Body of pancreas (tissue), 4 donors: ENCODE data around the gene HOXA3. TPM values are rescaled to one million over a fixed set of nuclear protein-coding genes. Genes with fewer than 3 reads are reported as not detected.

Source experiments
- ATAC-seq: fragments of 150-250 bp; one replicate; pipeline ENCODE4 v1.9.1; 2016
- DNase-seq, 4 donors: peaks; one replicate each; pipeline ENCODE4 v3.0.0-alpha.2; 2019
- H3K27ac ChIP-seq, 4 donors: fragments of 200-600 bp; sonication (generic); 1 replicate in 3 of 4; 2 replicates in 1 of 4; pipeline versions ENCODE4 v1.5.1 to v1.6.1; 2016 to 2019; ENCODE audit warnings: mild to moderate bottlenecking in 1 of 4, mixed read lengths in 1 of 4, moderate library complexity in 1 of 4
- H3K27me3 ChIP-seq, 2 donors: fragments of 200-600 bp; sonication (generic); one replicate each; pipeline ENCODE4 v1.6.0; 2016; ENCODE audit warnings: mild to moderate bottlenecking in 1 of 2
- H3K36me3 ChIP-seq, 2 donors: fragments of 200-600 bp; sonication (generic); replicated peaks in 1 of 2; 2 replicates each; pipeline ENCODE4 v1.5.1; 2016; ENCODE audit warnings: low read depth in 2 of 2; ENCODE audit not compliant: insufficient read depth in 1 of 2
- H3K4me1 ChIP-seq: fragments of 200-600 bp; sonication (generic); one replicate; pipeline ENCODE4 v1.6.0; 2016
- H3K4me3 ChIP-seq, 2 donors: fragments of 200-600 bp; sonication (generic); 1 replicate in 1 of 2; 2 replicates in 1 of 2; pipeline ENCODE4 v1.5.1; 2016 to 2019
- H3K9me3 ChIP-seq, 3 donors: fragments of 200-600 bp; sonication (generic); 1 replicate in 2 of 3; 2 replicates in 1 of 3; pipeline ENCODE4 v1.5.1; 2016
- CTCF ChIP-seq, 7 experiments: fragments of 450-650 bp in 4 of 7; fragments of 200-600 bp in 3 of 7; sonication (generic) in 3 of 7; IDR thresholded peaks; one replicate each; pipeline ENCODE4 v1.5.1; 2016 to 2019; ENCODE audit warnings: antibody characterized with exemption in 7 of 7
- POLR2A ChIP-seq, 3 donors: fragments of 450-650 bp; IDR thresholded peaks; one replicate each; pipeline ENCODE4 v1.6.1; 2016; ENCODE audit warnings: antibody characterized with exemption in 3 of 3, mild to moderate bottlenecking in 2 of 3
- WGBS, 2 donors: methylation state at CpG; one replicate each; pipeline ENCODE4 v1.1.5; 2017; 5-methylcytosine and 5-hydroxymethylcytosine counted together
- intact Hi-C: fragments of 100-400 bp; cut with DNase I; formaldehyde crosslinking; loops from one replicate; pipeline ENCODE4 v1.15.1; 2023
- total RNA-seq, 2 donors: library from RNA; depleted of rRNA; stranded (reverse); fragments of >200 nt; gene quantifications; one replicate each; pipeline ENCODE4 v1.1.0, GENCODE V29; 2016

Gene HOXA3
- total RNA-seq, 2 donors from 2014 or later: 1.6 TPM; not detected in 1

GRCh38 chr7:27137640-27138315 is 14.6 kb downstream of the HOXA3 start:
- 32 to 33% methylated on average over 2 of the region's 2 CpGs for WGBS, 2 donors
- no peak for ATAC-seq

GRCh38 chr7:27134392-27134791 is 18.0 kb downstream of the HOXA3 start:
- WGBS, 2 donors: 6 to 14% methylated on average over 2 of the region's 2 CpGs
- H3K36me3 ChIP-seq: no peaks in the 10 kb centered on the region
- peaks cover 0 to 29% of the 10 kb centered on the region in 2 donors for H3K27me3 ChIP-seq
- intact Hi-C loops: no loop called here
- peaks cover 12% of the 10 kb centered on the region for H3K4me1 ChIP-seq
- no peaks in the 10 kb centered on the region for H3K9me3 ChIP-seq
- no peak for TF ChIP-seq POLR2A (IDR thresholded peaks at IDR 0.05)
- no peak for TF ChIP-seq CTCF (IDR thresholded peaks at IDR 0.05)
- no peak for ATAC-seq
- DNase-seq: no peak
- no peak overlapping the region for H3K27ac ChIP-seq
- H3K4me3 ChIP-seq: no peak overlapping the region

More at GRCh38 chr7:27137640-27138315, 14.6 kb downstream of the HOXA3 start:
- Histone ChIP-seq H3K27ac (no peak overlapping the region), H3K27me3 (peaks cover 0 to 44% of the 10 kb centered on the region in 2 donors), H3K36me3 (no peaks in the 10 kb centered on the region), H3K4me1 (peaks cover 15% of the 10 kb centered on the region), H3K4me3 (no peak overlapping the region), H3K9me3 (no peaks in the 10 kb centered on the region)
- intact Hi-C loops: no loop called here
- no peak for TF ChIP-seq POLR2A (IDR thresholded peaks at IDR 0.05)
- no peak for TF ChIP-seq CTCF (IDR thresholded peaks at IDR 0.05)
- DNase-seq: no peak

- Histone ChIP-seq H3K27me3 (peaks cover 0 to 26% of the 10 kb centered on the region in 2 donors), H3K36me3 (no peaks in the 10 kb centered on the region), H3K9me3 (no peaks in the 10 kb centered on the region), H3K27ac (no peak overlapping the region), H3K4me3 (no peak overlapping the region), H3K4me1 (peaks cover 10% of the 10 kb centered on the region)
- no peak for DNase-seq
- WGBS, 2 donors: 21 to 24% methylated on average over 18 of the region's 18 CpGs
- TF ChIP-seq CTCF (IDR thresholded peaks at IDR 0.05) (no peak), POLR2A (IDR thresholded peaks at IDR 0.05) (no peak)
- intact Hi-C loops: no loop called here
- ATAC-seq: no peak
These were observed 18.8 kb downstream of the HOXA3 start for GRCh38 chr7:27133409-27134231.

- WGBS, 2 donors: 12 to 23% methylated on average over 6 of the region's 6 CpGs
- DNase-seq (no peak), ATAC-seq (no peak)
- peaks cover 0 to 26% of the 10 kb centered on the region in 2 donors for H3K27me3 ChIP-seq
- TF ChIP-seq POLR2A (IDR thresholded peaks at IDR 0.05) (no peak), CTCF (IDR thresholded peaks at IDR 0.05) (no peak)
- peaks cover 10% of the 10 kb centered on the region for H3K4me1 ChIP-seq
- H3K9me3 ChIP-seq: no peaks in the 10 kb centered on the region
- no peaks in the 10 kb centered on the region for H3K36me3 ChIP-seq
- no peak overlapping the region for H3K27ac ChIP-seq
- intact Hi-C loops: no loop called here
- H3K4me3 ChIP-seq: no peak overlapping the region
These were observed 19.4 kb downstream of the HOXA3 start for GRCh38 chr7:27132978-27133377.
